Adrenal gland (tissue), 12 donors: ENCODE data around the gene RNASE1. TPM values are rescaled to one million over a fixed set of nuclear protein-coding genes. Genes with fewer than 3 reads are reported as not detected.

Experiments
- DNase-seq, 7 donors: peaks; one replicate each; pipeline ENCODE4 v3.0.0-alpha.2; 2019 to 2020
- H3K27ac ChIP-seq, 5 donors: fragments of 200-600 bp; sonication (generic) in 4 of 5; 1 replicate in 3 of 5; 2 replicates in 2 of 5; pipeline versions ENCODE4 v1.5.1 to v1.8.0; 2016 to 2020; ENCODE audit warnings: mild to moderate bottlenecking in 1 of 5
- H3K27me3 ChIP-seq: fragments of 200-600 bp; 2 replicates; pipeline ENCODE4 v1.8.0; 2021
- H3K36me3 ChIP-seq, 2 donors: fragments of 200-600 bp; replicated peaks in 1 of 2; 1 replicate in 1 of 2; 2 replicates in 1 of 2; pipeline versions ENCODE4 v1.5.1 to v1.8.0; 2018 to 2022
- H3K4me1 ChIP-seq, 2 donors: fragments of 200-600 bp; replicated peaks in 1 of 2; 1 replicate in 1 of 2; 2 replicates in 1 of 2; pipeline versions ENCODE4 v1.5.1 to v1.8.0; 2018 to 2021
- H3K4me3 ChIP-seq, 4 donors: fragments of 200-600 bp; sonication (generic) in 3 of 4; one replicate each; pipeline ENCODE4 v1.5.1; 2016 to 2018
- H3K9me3 ChIP-seq, 3 donors: fragments of 200-600 bp; sonication (generic) in 1 of 3; replicated peaks in 1 of 3; 1 replicate in 2 of 3; 2 replicates in 1 of 3; pipeline versions ENCODE4 v1.5.1 to v1.8.0; 2016 to 2021
- CTCF ChIP-seq, 6 experiments: fragments of 450-650 bp in 4 of 6; fragments of 200-600 bp in 2 of 6; sonication (generic) in 1 of 6; IDR thresholded peaks; 1 replicate in 5 of 6; 2 replicates in 1 of 6; pipeline versions ENCODE4 v1.5.1 to v1.8.0; 2016 to 2021; ENCODE audit warnings: antibody characterized with exemption in 6 of 6, mild to moderate bottlenecking in 2 of 6, moderate library complexity in 1 of 6
- POLR2A ChIP-seq, 2 donors: fragments of 450-650 bp; IDR thresholded peaks; one replicate each; pipeline ENCODE4 v1.6.1; 2017; ENCODE audit warnings: antibody characterized with exemption in 2 of 2, mild to moderate bottlenecking in 2 of 2, moderate library complexity in 1 of 2
- WGBS, 4 donors: extraction: QIAGEN DNeasy Blood & Tissue Kit in 2 of 4; methylation state at CpG; one replicate each; pipeline versions ENCODE4 v1.1.5 to v1.1.7; 2013 to 2017; 5-methylcytosine and 5-hydroxymethylcytosine counted together
- intact Hi-C, 2 donors: fragments of 100-400 bp; cut with DNase I; formaldehyde crosslinking; loops; one replicate each; pipeline versions ENCODE4 v1.14.1 to v1.15.0; 2022 to 2023
- polyA plus RNA-seq, 3 donors: library from polyadenylated mRNA; stranded (reverse); fragments of 200-250 nt in 2 of 3; fragments of 350-450 nt in 1 of 3; fragmentation: Illumina TruSeq in 1 of 3; extraction: RNeasy Lipid Tissue Mini Kit (QIAGEN cat#74804) in 1 of 3; gene quantifications; one replicate each; pipeline ENCODE4 v1.2.3, GENCODE V29; 2013 to 2014
- total RNA-seq, 9 donors: library from RNA; depleted of rRNA in 4 of 9; stranded (reverse); fragments of >200 nt in 4 of 9; fragments of 120-200 nt in 1 of 9; fragmentation: NEBNext Ultra II Directional in 1 of 9; extraction: Animal tissue kit (Norgen Biotek cat#: 25700) in 1 of 9; gene quantifications; one replicate each; pipeline versions ENCODE4 v1.1.0 to v1.2.4, GENCODE V29; 2013 to 2023
- donor health status: healthy with polysubstance abuse.
- donor health status: Bipolar disorder and iron deficiency.
- donor health status: DM: yes; HTN: yes; CAD: no.
- donor health status: DM: no; HTN: no; CAD: no.
- donor health status: DM: no; HTN: no; CAD: no.
- donor health status: DM: yes; HTN: yes; CAD: no.

RNASE1 gene
- total and polyA plus RNA-seq, 12 donors: 103 to 2,068 (median 529) TPM

GRCh38 chr14:20790464-20791116 lies 12.1 kb downstream of the RNASE1 start:
- no peaks in the 10 kb centered on the region for H3K27me3 ChIP-seq
- H3K4me1 ChIP-seq: no peaks in the 10 kb centered on the region
- no peak for TF ChIP-seq CTCF (IDR thresholded peaks at IDR 0.05)
- no peak overlapping the region for H3K27ac ChIP-seq
- no peaks in the 10 kb centered on the region for H3K36me3 ChIP-seq
- 76 to 89% (median 85%) methylated on average over 7 to 13 of the region's 13 CpGs for WGBS, 4 donors
- no peaks in the 10 kb centered on the region for H3K9me3 ChIP-seq
- no peak for DNase-seq
- H3K4me3 ChIP-seq: no peak overlapping the region
- intact Hi-C loops: no loop called here

GRCh38 chr14:20789230-20789813 lies 13.3 kb downstream of the RNASE1 start:
- Histone ChIP-seq H3K27me3 (no peaks in the 10 kb centered on the region), H3K4me1 (no peaks in the 10 kb centered on the region), H3K4me3 (no peak overlapping the region), H3K36me3 (no peaks in the 10 kb centered on the region), H3K27ac (no peak overlapping the region), H3K9me3 (no peaks in the 10 kb centered on the region)
- intact Hi-C loops: no loop called here
- DNase-seq: no peak
- 50 to 56% (median 53%) methylated on average over 3 of the region's 3 CpGs for WGBS, 4 donors
- TF ChIP-seq POLR2A (IDR thresholded peaks at IDR 0.05) (no peak), CTCF (IDR thresholded peaks at IDR 0.05) (no peak)

GRCh38 chr14:20787025-20787424 lies 15.6 kb downstream of the RNASE1 start:
- Histone ChIP-seq H3K27ac (no peak overlapping the region), H3K9me3 (no peaks in the 10 kb centered on the region), H3K4me3 (no peak overlapping the region), H3K36me3 (no peaks in the 10 kb centered on the region), H3K4me1 (no peaks in the 10 kb centered on the region), H3K27me3 (no peaks in the 10 kb centered on the region)
- DNase-seq: no peak
- intact Hi-C loops: no loop called here
- WGBS, 4 donors: 52 to 66% (median 58%) methylated on average over 4 of the region's 4 CpGs
- TF ChIP-seq POLR2A (IDR thresholded peaks at IDR 0.05): no peak
- no peak for TF ChIP-seq CTCF (IDR thresholded peaks at IDR 0.05)

- Histone ChIP-seq H3K4me1 (no peaks in the 10 kb centered on the region), H3K27ac (peak overlapping the region in 3 of 5 donors; percentile 46 to 65 (median 59)), H3K27me3 (no peaks in the 10 kb centered on the region), H3K9me3 (no peaks in the 10 kb centered on the region), H3K4me3 (peak overlapping the region in 1 of 4 donors; percentile 19), H3K36me3 (no peaks in the 10 kb centered on the region)
- intact Hi-C loops: no loop called here
- no peak for TF ChIP-seq CTCF (IDR thresholded peaks at IDR 0.05)
- TF ChIP-seq POLR2A (IDR thresholded peaks at IDR 0.05): no peak
- peak in 1 of 7 donors; percentile 10 for DNase-seq
- WGBS, 4 donors: 16 to 40% (median 27%) methylated on average over 5 of the region's 5 CpGs
Measured at GRCh38 chr14:20782280-20782890, 20.3 kb downstream of the RNASE1 start.
